ENCODE measurements around the gene PAPPA. TPM values are rescaled to one million over a fixed set of nuclear protein-coding genes. Genes with fewer than 3 reads are reported as not detected.
A peak's percentile ranks its signal among the peaks of the same experiment; 100 is the strongest.

Gene PAPPA
- total RNA-seq, 1 experiment from 2014 or later, result 0.17 TPM

- no peaks in the 10 kb centered on the region for H3K36me3 Mint-ChIP-seq (ENCODE audit: insufficient read depth in 1 of 3, low read depth in 3 of 3)
- peak overlapping the region in 1 of 3 experiments; percentile 36; a peak in 2 of 7 replicates for H3K27ac Mint-ChIP-seq
- Histone ChIP-seq H3K18ac (ENCODE audit: insufficient read length, low read depth, low read length) (no peak overlapping the region), H3K23me2 (ENCODE audit: insufficient read length, low read depth, low read length, poor library complexity, severe bottlenecking) (no peaks in the 10 kb centered on the region), H2BK20ac (ENCODE audit: low read depth, low read length, poor library complexity, severe bottlenecking) (no peak overlapping the region), H2BK15ac (ENCODE audit: low read depth, low read length) (no peak overlapping the region), H2BK5ac (ENCODE audit: insufficient read length, low read length) (no peak overlapping the region), H3T11ph (ENCODE audit: low read length) (no peak overlapping the region), H3K79me1 (ENCODE audit: insufficient read depth, low read depth, low read length, poor library complexity, severe bottlenecking) (no peaks in the 10 kb centered on the region), H2BK120ac (ENCODE audit: low read depth, low read length, poor library complexity, severe bottlenecking) (no peak overlapping the region), H3K56ac (ENCODE audit: insufficient read length, low read depth, low read length) (no peak overlapping the region), H3K27me3 (ENCODE audit: insufficient read depth, low read length) (no peaks in the 10 kb centered on the region), H3K9ac (ENCODE audit: extremely low read depth, insufficient read length, low read length) (no peak overlapping the region), H4K91ac (ENCODE audit: insufficient read length, low read depth, low read length) (no peak overlapping the region), H3K23ac (ENCODE audit: insufficient read length, low read depth, low read length) (no peak overlapping the region), H2AFZ (ENCODE audit: low read length) (no peak overlapping the region), H3K9me3 (ENCODE audit: control insufficient read depth, low read depth, low read length) (no peaks in the 10 kb centered on the region), H3K79me2 (ENCODE audit: insufficient read depth, low read length) (no peaks in the 10 kb centered on the region), H4K5ac (ENCODE audit: insufficient read length, low read depth, low read length) (no peak overlapping the region), H3K4me1 (ENCODE audit: insufficient read depth, low read length) (peaks cover 2% of the 10 kb centered on the region; the same call in 1 of the 2 replicates), H3K4ac (ENCODE audit: low read depth, low read length) (no peak overlapping the region), H3K27ac (ENCODE audit: insufficient read length, low read depth, low read length) (no peak overlapping the region), H3K14ac (ENCODE audit: insufficient read depth, low read length) (no peak overlapping the region), H3K4me2 (ENCODE audit: insufficient read depth, insufficient read length, low read length) (no peak overlapping the region), H2BK12ac (ENCODE audit: insufficient read length, low read depth, low read length) (no peak overlapping the region), H4K8ac (replicated peaks; ENCODE audit: insufficient read length, low read depth, low read length) (no peak overlapping the region), H4K20me1 (ENCODE audit: control insufficient read depth, insufficient read depth, insufficient read length) (no peaks in the 10 kb centered on the region), H2AK5ac (ENCODE audit: insufficient read length, low read length) (no peak overlapping the region)
- peaks cover 2% of the 10 kb centered on the region; the same call in 1 of the 2 replicates for H3K27me3 Mint-ChIP-seq (ENCODE audit: low read depth)
- WGBS (ENCODE audit: extremely low coverage, insufficient read length, low lambda C conversion rate), result no CpG with 5 or more reads among the region's 2 CpGs
- no peak for DNase-seq
- no peak for TF ChIP-seq CTCF (conservative IDR thresholded peaks at IDR 0.05)
- peaks cover 13 to 16% of the 10 kb centered on the region in 2 experiments for H3K4me1 Mint-ChIP-seq
- H3K4me3 Mint-ChIP-seq, result peak overlapping the region in 1 of 2 experiments; percentile 33; a peak in 1 of 5 replicates
- H3K9me3 Mint-ChIP-seq, result no peaks in the 10 kb centered on the region; a peak in 1 of 5 replicates
Observed at GRCh38 chr9:116212986-116213692, 59.5 kb downstream of the PAPPA start.

Data from H9 (cell line).